GM19351 (cell line): Measurements from ENCODE around the gene TULP4.
"Not testable (repeated sequence)": the region's sequence is repeated elsewhere in the genome, so short reads cannot be mapped to it uniquely, and the experiment has no call there.

Experiments used
- ATAC-seq: cut with Tn5 transposase; IDR thresholded peaks from one replicate; pipeline ENCODE4 v1.9.1; 2021; ENCODE audit warnings: mild to moderate bottlenecking, moderate library complexity; ENCODE audit not compliant: unreplicated experiment

The TULP4 gene

GRCh38 chr6:158323561-158323958 is 11.3 kb downstream of the TULP4 start:
- ATAC-seq, result peak; percentile 44

- ATAC-seq, result no peak
Measured at GRCh38 chr6:158324136-158324535, 11.9 kb downstream of the TULP4 start.

- no peak for ATAC-seq
Measured at GRCh38 chr6:158327211-158327610, 14.9 kb downstream of the TULP4 start.

GRCh38 chr6:158328952-158329351 is 16.7 kb downstream of the TULP4 start:
- no peak for ATAC-seq

- ATAC-seq, result no peak
Measured at GRCh38 chr6:158329531-158329930, 17.3 kb downstream of the TULP4 start.

- no peak for ATAC-seq
Measured at GRCh38 chr6:158330016-158330415, 17.8 kb downstream of the TULP4 start.

GRCh38 chr6:158332237-158332636 is 20.0 kb downstream of the TULP4 start:
- no peak for ATAC-seq

- no peak for ATAC-seq
Measured at GRCh38 chr6:158333094-158333493, 20.8 kb downstream of the TULP4 start.

GRCh38 chr6:158334534-158334933 is 22.3 kb downstream of the TULP4 start:
- no peak for ATAC-seq

- ATAC-seq, result no peak
Measured at GRCh38 chr6:158337332-158337731, 25.1 kb downstream of the TULP4 start.

- no peak for ATAC-seq
Measured at GRCh38 chr6:158338311-158339112, 26.2 kb downstream of the TULP4 start.

- ATAC-seq, result not testable (repeated sequence)
Measured at GRCh38 chr6:158339197-158339596, 26.9 kb downstream of the TULP4 start.

GRCh38 chr6:158340252-158340651 is 28.0 kb downstream of the TULP4 start:
- no peak for ATAC-seq

GRCh38 chr6:158344534-158344933 is 32.3 kb downstream of the TULP4 start:
- ATAC-seq, result peak; percentile 75

- not testable (repeated sequence) for ATAC-seq
Measured at GRCh38 chr6:158345444-158345843, 33.2 kb downstream of the TULP4 start.

- no peak for ATAC-seq
Measured at GRCh38 chr6:158347335-158347734, 35.1 kb downstream of the TULP4 start.

- not testable (repeated sequence) for ATAC-seq
Measured at GRCh38 chr6:158348737-158349504, 36.7 kb downstream of the TULP4 start.

GRCh38 chr6:158349505-158350275 is 37.4 kb downstream of the TULP4 start:
- ATAC-seq, result not testable (repeated sequence)

GRCh38 chr6:158350731-158351130 is 38.5 kb downstream of the TULP4 start:
- ATAC-seq, result not testable (repeated sequence)

GRCh38 chr6:158353883-158354877 is 41.9 kb downstream of the TULP4 start:
- no peak for ATAC-seq
